22Rv1 (cell line): ENCODE measurements around the gene OR52B2.

Source experiments
- H3K27ac ChIP-seq: fragments of 450-650 bp; 2 replicates; pipeline ENCODE4 v1.5.1; 2017
- ZFX ChIP-seq: fragments of 450-650 bp; IDR thresholded peaks from 2 replicates; pipeline ENCODE4 v1.6.1; 2017; ENCODE audit warnings: antibody characterized with exemption, borderline replicate concordance
- TF ChIP-seq, protein P1 (sequence below): fragments of 450-650 bp; IDR thresholded peaks from 2 replicates; pipeline ENCODE4 v1.5.1; 2017; ENCODE audit warnings: mild to moderate bottlenecking

Gene OR52B2

DNA sequence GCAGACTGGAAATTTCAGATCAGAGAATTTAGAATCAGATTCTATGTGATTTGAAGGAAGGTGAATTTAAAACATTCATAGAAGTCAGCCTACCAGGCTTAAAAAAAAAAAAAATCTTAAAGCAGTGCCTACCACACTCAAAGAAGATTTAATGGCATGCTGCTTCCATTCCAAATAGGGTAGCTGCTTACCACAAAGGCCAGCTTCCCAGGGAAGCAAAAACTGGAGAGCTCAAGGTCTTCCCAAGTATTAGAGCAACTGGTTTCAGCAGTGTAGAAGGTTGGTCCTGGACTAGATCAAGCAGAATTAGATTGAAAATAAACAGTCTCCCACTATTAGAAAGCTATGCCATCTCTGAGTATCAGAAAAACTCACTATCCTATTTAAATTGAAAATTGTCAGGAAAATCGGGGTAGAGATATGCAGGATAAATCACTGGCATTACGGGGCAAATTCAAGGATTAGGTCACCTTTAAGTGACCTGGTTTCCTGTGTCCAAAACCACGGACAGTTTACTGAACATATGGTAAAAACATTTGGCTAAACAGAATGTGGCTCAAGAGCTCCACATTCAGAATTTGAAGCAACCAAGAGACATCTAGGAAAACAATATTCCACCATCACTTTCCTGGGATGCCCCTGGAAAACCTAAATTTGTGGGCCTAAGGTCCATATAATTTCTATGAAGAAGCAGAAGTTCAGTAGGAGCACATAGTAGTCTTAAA is 36.5 kb upstream of the OR52B2 start:
- H3K27ac ChIP-seq: no peak overlapping the region
- no peak for TF ChIP-seq ZFX
- TF ChIP-seq, protein P1, sequence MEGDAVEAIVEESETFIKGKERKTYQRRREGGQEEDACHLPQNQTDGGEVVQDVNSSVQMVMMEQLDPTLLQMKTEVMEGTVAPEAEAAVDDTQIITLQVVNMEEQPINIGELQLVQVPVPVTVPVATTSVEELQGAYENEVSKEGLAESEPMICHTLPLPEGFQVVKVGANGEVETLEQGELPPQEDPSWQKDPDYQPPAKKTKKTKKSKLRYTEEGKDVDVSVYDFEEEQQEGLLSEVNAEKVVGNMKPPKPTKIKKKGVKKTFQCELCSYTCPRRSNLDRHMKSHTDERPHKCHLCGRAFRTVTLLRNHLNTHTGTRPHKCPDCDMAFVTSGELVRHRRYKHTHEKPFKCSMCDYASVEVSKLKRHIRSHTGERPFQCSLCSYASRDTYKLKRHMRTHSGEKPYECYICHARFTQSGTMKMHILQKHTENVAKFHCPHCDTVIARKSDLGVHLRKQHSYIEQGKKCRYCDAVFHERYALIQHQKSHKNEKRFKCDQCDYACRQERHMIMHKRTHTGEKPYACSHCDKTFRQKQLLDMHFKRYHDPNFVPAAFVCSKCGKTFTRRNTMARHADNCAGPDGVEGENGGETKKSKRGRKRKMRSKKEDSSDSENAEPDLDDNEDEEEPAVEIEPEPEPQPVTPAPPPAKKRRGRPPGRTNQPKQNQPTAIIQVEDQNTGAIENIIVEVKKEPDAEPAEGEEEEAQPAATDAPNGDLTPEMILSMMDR: no peak

DNA sequence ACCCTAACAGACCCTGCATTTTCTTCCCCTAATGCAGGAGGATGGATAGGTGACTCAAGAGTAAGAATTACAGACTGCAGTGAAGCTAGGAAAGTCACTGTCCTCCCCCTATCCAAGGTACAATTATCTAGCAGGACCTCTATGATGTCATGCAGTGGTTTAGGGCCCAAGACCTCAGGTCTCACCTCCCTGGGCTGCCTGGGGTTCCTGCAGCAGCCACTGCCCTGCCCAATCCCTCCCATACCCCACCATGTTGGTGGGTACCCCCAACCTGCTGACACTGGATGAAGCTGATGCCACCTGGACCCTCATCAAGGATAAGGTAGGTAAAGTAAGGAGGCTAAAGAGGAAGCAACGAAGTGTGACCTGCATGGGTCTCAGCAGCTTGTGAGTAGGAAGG is 35.2 kb upstream of the OR52B2 start, which contains the start of gene C11orf42:
Gene C11orf42, plus strand, starts transcription at position 192 of the 400 bp plus-strand sequence. Its CDS starts 59 bp downstream, at position 251.
- no peak for TF ChIP-seq ZFX
- TF ChIP-seq, protein P1: no peak
- H3K27ac ChIP-seq: no peak within 1 kb of the TSS

GRCh38 chr11:6204706-6205105 is 34.6 kb upstream of the OR52B2 start:
- TF ChIP-seq, protein P1: no peak
- TF ChIP-seq ZFX: no peak
- H3K27ac ChIP-seq: no peak overlapping the region

- H3K27ac ChIP-seq: no peak overlapping the region
- TF ChIP-seq, protein P1: no peak
- no peak for TF ChIP-seq ZFX
Observed at GRCh38 chr11:6203327-6203726, 33.2 kb upstream of the OR52B2 start.

DNA sequence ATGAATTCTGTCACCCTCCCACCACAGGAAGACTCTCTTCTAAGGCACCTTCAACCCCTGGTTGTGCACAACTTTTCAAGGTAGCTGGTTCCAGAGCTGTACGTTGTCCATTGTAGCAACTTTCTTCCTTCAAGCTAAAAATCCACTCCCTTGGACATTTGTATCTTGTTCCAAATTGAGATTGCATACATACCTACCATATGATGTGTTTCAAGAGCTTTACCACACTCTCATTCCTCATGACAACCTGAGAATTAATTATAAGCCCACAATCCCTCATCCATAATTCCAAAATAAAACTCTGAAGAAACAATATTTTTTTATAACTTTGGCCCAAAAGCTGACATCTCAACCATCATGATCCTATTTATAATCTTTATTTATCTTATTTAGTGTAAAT is 31.9 kb upstream of the OR52B2 start:
- no peak overlapping the region for H3K27ac ChIP-seq
- no peak for TF ChIP-seq ZFX
- TF ChIP-seq, protein P1: no peak

- no peak for TF ChIP-seq ZFX
- TF ChIP-seq, protein P1: no peak
- no peak overlapping the region for H3K27ac ChIP-seq
Observed at GRCh38 chr11:6201481-6201880, 31.4 kb upstream of the OR52B2 start.

DNA sequence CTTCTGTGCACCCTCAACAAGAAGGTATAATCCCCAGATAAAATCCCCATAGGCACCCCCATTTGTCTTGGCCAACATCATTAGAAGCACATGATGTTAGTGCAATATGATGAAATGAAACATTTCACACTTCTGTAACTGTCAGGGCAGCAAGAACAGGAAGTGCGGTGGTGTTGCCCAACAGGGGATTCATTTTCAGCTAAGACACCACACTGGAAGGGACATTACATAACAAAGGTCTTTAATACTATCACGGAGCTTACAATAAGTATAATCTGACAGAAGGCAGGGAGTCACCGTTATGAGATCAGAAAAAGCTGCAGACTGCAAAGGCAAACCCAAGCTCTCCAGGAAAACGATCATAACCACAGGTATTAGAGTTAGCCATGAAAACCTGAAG is 30.8 kb upstream of the OR52B2 start:
- no peak for TF ChIP-seq ZFX
- TF ChIP-seq, protein P1: no peak
- H3K27ac ChIP-seq: no peak overlapping the region
